ENCODE measurements around the gene TMEM53.

Gene TMEM53

GRCh38 chr1:44696789-44697345 is 22.6 kb upstream of the TMEM53 start:
- DNase-seq = no peak

- DNase-seq = no peak
Measured at GRCh38 chr1:44696101-44696500, 21.8 kb upstream of the TMEM53 start.

GRCh38 chr1:44695671-44696070 is 21.4 kb upstream of the TMEM53 start:
- DNase-seq = no peak

- DNase-seq = no peak
Measured at GRCh38 chr1:44694863-44695478, 20.7 kb upstream of the TMEM53 start.

GRCh38 chr1:44693900-44694299 is 19.6 kb upstream of the TMEM53 start:
- DNase-seq = no peak

- DNase-seq = no peak
Measured at GRCh38 chr1:44693159-44693558, 18.9 kb upstream of the TMEM53 start.

- no peak for DNase-seq
Measured at GRCh38 chr1:44689447-44689765, 15.1 kb upstream of the TMEM53 start.

GRCh38 chr1:44688760-44689446 is 14.6 kb upstream of the TMEM53 start:
- no peak for DNase-seq

- DNase-seq = no peak
Measured at GRCh38 chr1:44685881-44686280, 11.6 kb upstream of the TMEM53 start.

- DNase-seq = no peak
Measured at GRCh38 chr1:44685218-44685617, 10.9 kb upstream of the TMEM53 start.

- DNase-seq = no peak
Measured at GRCh38 chr1:44684525-44684924, 10.2 kb upstream of the TMEM53 start.

GRCh38 chr1:44682883-44683265 is 8.6 kb upstream of the TMEM53 start:
- no peak for DNase-seq

- DNase-seq = no peak
Measured at GRCh38 chr1:44681905-44682882, 7.9 kb upstream of the TMEM53 start.

- DNase-seq = no peak
Measured at GRCh38 chr1:44679468-44679867, 5.2 kb upstream of the TMEM53 start.

GRCh38 chr1:44678626-44679025 is 4.3 kb upstream of the TMEM53 start:
- no peak for DNase-seq

- no peak for DNase-seq
Measured at GRCh38 chr1:44678120-44678519, 3.8 kb upstream of the TMEM53 start.

GRCh38 chr1:44677201-44677766 is 3.0 kb upstream of the TMEM53 start:
- DNase-seq = no peak

- no peak for DNase-seq
Measured at GRCh38 chr1:44676484-44677200, 2.4 kb upstream of the TMEM53 start.

- no peak for DNase-seq
Measured at GRCh38 chr1:44675186-44675585, 905 bp upstream of the TMEM53 start.

GRCh38 chr1:44673675-44674112 is 587 bp downstream of the TMEM53 start:
- no peak for DNase-seq

GRCh38 chr1:44672961-44673674 is 1.2 kb downstream of the TMEM53 start:
- no peak for DNase-seq

Data from NCI-H1105 (cell line).